PC-3 (cell line): ENCODE results near the gene ZNF532. TPM values are rescaled to one million over a fixed set of nuclear protein-coding genes. Genes with fewer than 3 reads are reported as not detected.

Experiments used
- ATAC-seq: fragments of 200-7000 bp; cut with Tn5 transposase; 2 replicates; pipeline ENCODE4 v1.9.1; 2020; ENCODE audit warnings: mild to moderate bottlenecking, moderate library complexity
- BruUV-seq: library from RNA; stranded (reverse); fragments of 400-500 nt; replicated peaks from 2 replicates; lab custom pipeline; 2021; lab: Mats Ljungman, UMichigan
- CTCF ChIA-PET: fragments of 300-600 bp; sonication (Branson Sonifier 250); formaldehyde crosslinking; loops from one replicate; lab custom pipeline; 2022; ENCODE audit warnings: antibody characterized with exemption; lab: Charles Lee
- POLR2A ChIA-PET: fragments of 300-600 bp; sonication (Branson Sonifier 250); formaldehyde crosslinking; loops from one replicate; lab custom pipeline; 2022; ENCODE audit warnings: antibody characterized with exemption; ENCODE audit not compliant: unreplicated experiment; lab: Charles Lee
- DNase-seq: peaks from one replicate; pipeline ENCODE4 v3.0.0-alpha.2; 2015
- H2AFZ ChIP-seq: fragments of 300-600 bp; sonication (generic); 2 replicates; pipeline ENCODE4 v1.6.0; 2016; ENCODE audit warnings: antibody characterized with exemption, low read length
- H3F3A ChIP-seq: fragments of 300-600 bp; sonication (generic); one replicate; pipeline ENCODE4 v1.6.0; 2017; ENCODE audit warnings: antibody characterized with exemption, low read length, control low read depth, mild to moderate bottlenecking; ENCODE audit not compliant: unreplicated experiment
- H3K27ac ChIP-seq: fragments of 300-600 bp; sonication (generic); 2 replicates; pipeline ENCODE4 v1.5.1; 2016; ENCODE audit warnings: mild to moderate bottlenecking, low read length
- H3K27me3 ChIP-seq: fragments of 300-600 bp; sonication (generic); 2 replicates; pipeline ENCODE4 v1.6.1; 2016; ENCODE audit warnings: low read length, mixed read lengths
- H3K36me3 ChIP-seq: fragments of 300-600 bp; sonication (generic); 2 replicates; pipeline ENCODE4 v1.6.1; 2016; ENCODE audit warnings: low read depth, mixed run types, low read length, mixed read lengths
- H3K4me1 ChIP-seq: fragments of 300-600 bp; sonication (generic); 2 replicates; pipeline ENCODE4 v1.5.1; 2016; ENCODE audit warnings: low read length; ENCODE audit not compliant: insufficient read depth
- H3K4me2 ChIP-seq: fragments of 300-600 bp; sonication (generic); 2 replicates; pipeline ENCODE4 v1.6.0; 2016; ENCODE audit warnings: low read length
- H3K4me3 ChIP-seq: fragments of 300-600 bp; sonication (generic); 2 replicates; pipeline ENCODE4 v1.5.1; 2016; ENCODE audit warnings: mild to moderate bottlenecking, low read length, mixed read lengths
- H3K79me2 ChIP-seq: fragments of 300-600 bp; sonication (generic); 2 replicates; pipeline ENCODE4 v1.6.1; 2017; ENCODE audit warnings: low read length, mixed read lengths
- H3K9ac ChIP-seq: fragments of 300-600 bp; sonication (generic); 2 replicates; pipeline ENCODE4 v1.6.0; 2016; ENCODE audit warnings: mild to moderate bottlenecking, low read length
- H3K9me2 ChIP-seq: fragments of 300-600 bp; sonication (generic); replicated peaks from 2 replicates; pipeline ENCODE4 v1.6.1; 2016; ENCODE audit warnings: mixed run types, low read length, mixed read lengths
- H3K9me3 ChIP-seq: fragments of 300-600 bp; sonication (generic); 2 replicates; pipeline ENCODE4 v1.6.1; 2016; ENCODE audit warnings: low read length, mixed read lengths
- H4K20me1 ChIP-seq: fragments of 300-600 bp; sonication (generic); 2 replicates; pipeline ENCODE4 v1.6.1; 2016; ENCODE audit warnings: low read length, mixed read lengths
- CTCF ChIP-seq: fragments of 300-600 bp; sonication (generic); conservative IDR thresholded peaks from 2 replicates; pipeline ENCODE4 v1.5.1; 2017; ENCODE audit warnings: antibody characterized with exemption, low read depth, mild to moderate bottlenecking, low read length
- EZH2 ChIP-seq: fragments of 300-600 bp; sonication (generic); IDR thresholded peaks from one replicate; pipeline ENCODE4 v1.6.1; 2017; ENCODE audit warnings: antibody characterized with exemption, mild to moderate bottlenecking, low read length; ENCODE audit not compliant: unreplicated experiment
- EZH2phosphoT487 ChIP-seq: fragments of 300-600 bp; sonication (generic); IDR thresholded peaks from 2 replicates; pipeline ENCODE4 v1.6.1; 2018; ENCODE audit warnings: mild to moderate bottlenecking, antibody characterized with exemption, low read length, borderline replicate concordance
- intact Hi-C: fragments of 100-400 bp; cut with micrococcal nuclease; formaldehyde crosslinking; loops from 2 replicates; pipeline ENCODE4 v1.9.0; 2023
- total RNA-seq: library from RNA; depleted of rRNA; stranded (reverse); fragments of >200 nt; gene quantifications from 2 replicates; pipeline ENCODE4 v1.2.3, GENCODE V29; 2014

The ZNF532 gene
- total RNA-seq, 1 experiment from 2014 or later: 47.3 TPM

GRCh38 chr18:59026831-59027410, 162.2 kb downstream of the ZNF532 start:
- TF ChIP-seq EZH2phosphoT487 (no peak), CTCF (no peak)
- Histone ChIP-seq H3K9me2 (no peaks in the 10 kb centered on the region), H4K20me1 (no peaks in the 10 kb centered on the region), H3K4me1 (no peaks in the 10 kb centered on the region), H3K79me2 (no peaks in the 10 kb centered on the region), H3K4me3 (no peak overlapping the region), H2AFZ (no peak overlapping the region), H3K9me3 (no peaks in the 10 kb centered on the region), H3K4me2 (no peak overlapping the region), H3K9ac (no peak overlapping the region), H3K27me3 (no peaks in the 10 kb centered on the region), H3K36me3 (no peaks in the 10 kb centered on the region), H3K27ac (no peak overlapping the region), H3F3A (no peaks in the 10 kb centered on the region)
- DNase-seq (no peak), ATAC-seq (no peak)
- ChIA-PET CTCF (no interaction called here), POLR2A (no interaction called here)
- BruUV-seq: no TSS peak
- intact Hi-C loops: no loop called here

GRCh38 chr18:59029663-59030429, 165.2 kb downstream of the ZNF532 start:
- Histone ChIP-seq H3K9ac (no peak overlapping the region), H4K20me1 (no peaks in the 10 kb centered on the region), H3K4me1 (no peaks in the 10 kb centered on the region), H3K9me2 (no peaks in the 10 kb centered on the region), H3K4me3 (no peak overlapping the region), H2AFZ (no peak overlapping the region), H3K27ac (no peak overlapping the region), H3K79me2 (no peaks in the 10 kb centered on the region), H3K9me3 (no peaks in the 10 kb centered on the region), H3K4me2 (no peak overlapping the region), H3K27me3 (no peaks in the 10 kb centered on the region), H3F3A (no peaks in the 10 kb centered on the region), H3K36me3 (no peaks in the 10 kb centered on the region)
- ChIA-PET CTCF (no interaction called here), POLR2A (no interaction called here)
- no peak for TF ChIP-seq EZH2
- BruUV-seq: no TSS peak
- ATAC-seq: no peak
- intact Hi-C loops: no loop called here
- no peak for DNase-seq

- no peak overlapping the region for H3K27ac ChIP-seq
- TF ChIP-seq EZH2phosphoT487: no peak
- H3K9me2 ChIP-seq: no peaks in the 10 kb centered on the region
- H3K4me2 ChIP-seq: no peak overlapping the region
- no peak overlapping the region for H2AFZ ChIP-seq
- ATAC-seq (no peak), DNase-seq (no peak)
- no peak overlapping the region for H3K9ac ChIP-seq
- H3K79me2 ChIP-seq: no peaks in the 10 kb centered on the region
- no peaks in the 10 kb centered on the region for H3F3A ChIP-seq
- H3K27me3 ChIP-seq: no peaks in the 10 kb centered on the region
- no peak overlapping the region for H3K4me3 ChIP-seq
- BruUV-seq: no TSS peak
- no peaks in the 10 kb centered on the region for H4K20me1 ChIP-seq
- intact Hi-C loops: no loop called here
- H3K4me1 ChIP-seq: no peaks in the 10 kb centered on the region
- ChIA-PET POLR2A (no interaction called here), CTCF (no interaction called here)
- H3K9me3 ChIP-seq: no peaks in the 10 kb centered on the region
- H3K36me3 ChIP-seq: no peaks in the 10 kb centered on the region
Measured at GRCh38 chr18:59032308-59032707, 167.6 kb downstream of the ZNF532 start.
